ENCODE measurements around the gene PDE1C. TPM values are rescaled to one million over a fixed set of nuclear protein-coding genes. Genes with fewer than 3 reads are reported as not detected.

PDE1C gene
- total RNA-seq, 1 donor from 2014 or later: 19.2 TPM

GRCh38 chr7:31917256-31917655 is 153.0 kb downstream of the PDE1C start:
- no peak for DNase-seq (ENCODE audit: low spot score in 2 of 2)
- FAIRE-seq: no peak

GRCh38 chr7:31910191-31910590 is 160.0 kb downstream of the PDE1C start:
- no peak for DNase-seq (ENCODE audit: low spot score in 2 of 2)
- no peak for FAIRE-seq

- FAIRE-seq: no peak
Observed at GRCh38 chr7:31906479-31907171, 163.6 kb downstream of the PDE1C start.

GRCh38 chr7:31903962-31904361 is 166.2 kb downstream of the PDE1C start:
- no peak for FAIRE-seq

More at GRCh38 chr7:31906479-31907171, 163.6 kb downstream of the PDE1C start:
- DNase-seq (ENCODE audit: low spot score in 2 of 2): no peak

GRCh38 chr7:31899356-31899927 is 170.8 kb downstream of the PDE1C start:
- no peak for FAIRE-seq
- no peak for DNase-seq (ENCODE audit: low spot score in 2 of 2)

More at GRCh38 chr7:31903962-31904361, 166.2 kb downstream of the PDE1C start:
- no peak for DNase-seq (ENCODE audit: low spot score in 2 of 2)

GRCh38 chr7:31896925-31897324 is 173.3 kb downstream of the PDE1C start:
- FAIRE-seq (no peak), DNase-seq (ENCODE audit: low spot score in 2 of 2) (no peak)

- no peak for FAIRE-seq
- DNase-seq (ENCODE audit: low spot score in 2 of 2): no peak
Observed at GRCh38 chr7:31894308-31894707, 175.9 kb downstream of the PDE1C start.

GRCh38 chr7:31893365-31893764 is 176.8 kb downstream of the PDE1C start:
- DNase-seq (ENCODE audit: low spot score in 2 of 2): no peak
- FAIRE-seq: no peak

GRCh38 chr7:31892099-31892829 is 177.9 kb downstream of the PDE1C start:
- no peak for DNase-seq (ENCODE audit: low spot score in 2 of 2)
- FAIRE-seq: no peak

GRCh38 chr7:31890766-31891165 is 179.4 kb downstream of the PDE1C start:
- FAIRE-seq (no peak), DNase-seq (ENCODE audit: low spot score in 2 of 2) (no peak)

- no peak for DNase-seq (ENCODE audit: low spot score in 2 of 2)
- FAIRE-seq: no peak
Observed at GRCh38 chr7:31890198-31890597, 180.0 kb downstream of the PDE1C start.

- DNase-seq (ENCODE audit: low spot score in 2 of 2) (no peak), FAIRE-seq (no peak)
Observed at GRCh38 chr7:31887006-31887405, 183.2 kb downstream of the PDE1C start.

GRCh38 chr7:31885171-31885570 is 185.0 kb downstream of the PDE1C start:
- DNase-seq (ENCODE audit: low spot score in 2 of 2) (no peak), FAIRE-seq (no peak)

GRCh38 chr7:31883761-31884164 is 186.4 kb downstream of the PDE1C start:
- FAIRE-seq: no peak

GRCh38 chr7:31882187-31882586 is 188.0 kb downstream of the PDE1C start:
- DNase-seq (ENCODE audit: low spot score in 2 of 2) (peak in 1 of 2 donors; percentile 2), FAIRE-seq (no peak)

More at GRCh38 chr7:31883761-31884164, 186.4 kb downstream of the PDE1C start:
- peak; percentile 5 to 9 for DNase-seq (ENCODE audit: low spot score in 2 of 2)

- FAIRE-seq: no peak
- no peak for DNase-seq (ENCODE audit: low spot score in 2 of 2)
Observed at GRCh38 chr7:31878875-31879274, 191.3 kb downstream of the PDE1C start.

- FAIRE-seq: no peak
Observed at GRCh38 chr7:31875424-31875823, 194.8 kb downstream of the PDE1C start.

GRCh38 chr7:31874631-31875386 is 195.4 kb downstream of the PDE1C start:
- DNase-seq (ENCODE audit: low spot score in 2 of 2) (no peak), FAIRE-seq (no peak)

More at GRCh38 chr7:31875424-31875823, 194.8 kb downstream of the PDE1C start:
- DNase-seq (ENCODE audit: low spot score in 2 of 2): no peak

- no peak for FAIRE-seq
- DNase-seq (ENCODE audit: low spot score in 2 of 2): no peak
Observed at GRCh38 chr7:31873816-31874597, 196.2 kb downstream of the PDE1C start.

Data from frontal cortex (tissue), 4 donors.